Gastrocnemius medialis (tissue), 4 donors: Measurements from ENCODE around the gene PIGM.

Experiments
- POLR2A ChIP-seq, 2 donors: fragments of 450-650 bp; IDR thresholded peaks; one replicate each; pipeline ENCODE4 v1.6.1; 2017; ENCODE audit warnings: antibody characterized with exemption in 2 of 2, mild to moderate bottlenecking in 2 of 2, moderate library complexity in 2 of 2
- TF ChIP-seq, protein P1 (sequence below), 5 experiments: fragments of 450-650 bp in 3 of 5; fragments of 200-600 bp in 2 of 5; sonication (generic) in 2 of 5; IDR thresholded peaks in 4 of 5; conservative IDR thresholded peaks in 1 of 5; 1 replicate in 4 of 5; 2 replicates in 1 of 5; pipeline ENCODE4 v1.5.1; 2016 to 2019; ENCODE audit warnings: antibody characterized with exemption in 5 of 5, mild to moderate bottlenecking in 3 of 5, moderate library complexity in 3 of 5

DNA sequence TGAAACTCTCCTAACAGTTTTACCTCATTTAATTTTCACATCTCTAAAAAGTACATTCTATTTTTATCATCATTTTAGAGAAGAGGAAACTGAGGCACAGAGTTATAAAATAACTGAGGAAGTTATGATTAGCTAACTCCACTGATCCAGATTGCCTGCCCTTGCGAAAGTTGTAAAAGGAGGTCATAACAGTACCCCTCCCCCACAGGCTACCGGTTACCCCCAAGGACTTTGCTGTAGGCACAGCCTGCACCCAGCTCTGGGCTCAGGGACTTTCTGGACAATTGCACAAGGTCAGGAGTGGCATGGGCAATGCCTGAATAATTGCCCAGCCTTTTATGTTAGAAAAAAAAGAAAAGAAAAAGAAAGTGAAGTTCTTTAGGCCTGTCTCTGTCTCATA lies 22.7 kb downstream of the PIGM start:
- TF ChIP-seq, protein P1, sequence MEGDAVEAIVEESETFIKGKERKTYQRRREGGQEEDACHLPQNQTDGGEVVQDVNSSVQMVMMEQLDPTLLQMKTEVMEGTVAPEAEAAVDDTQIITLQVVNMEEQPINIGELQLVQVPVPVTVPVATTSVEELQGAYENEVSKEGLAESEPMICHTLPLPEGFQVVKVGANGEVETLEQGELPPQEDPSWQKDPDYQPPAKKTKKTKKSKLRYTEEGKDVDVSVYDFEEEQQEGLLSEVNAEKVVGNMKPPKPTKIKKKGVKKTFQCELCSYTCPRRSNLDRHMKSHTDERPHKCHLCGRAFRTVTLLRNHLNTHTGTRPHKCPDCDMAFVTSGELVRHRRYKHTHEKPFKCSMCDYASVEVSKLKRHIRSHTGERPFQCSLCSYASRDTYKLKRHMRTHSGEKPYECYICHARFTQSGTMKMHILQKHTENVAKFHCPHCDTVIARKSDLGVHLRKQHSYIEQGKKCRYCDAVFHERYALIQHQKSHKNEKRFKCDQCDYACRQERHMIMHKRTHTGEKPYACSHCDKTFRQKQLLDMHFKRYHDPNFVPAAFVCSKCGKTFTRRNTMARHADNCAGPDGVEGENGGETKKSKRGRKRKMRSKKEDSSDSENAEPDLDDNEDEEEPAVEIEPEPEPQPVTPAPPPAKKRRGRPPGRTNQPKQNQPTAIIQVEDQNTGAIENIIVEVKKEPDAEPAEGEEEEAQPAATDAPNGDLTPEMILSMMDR (IDR thresholded peaks at IDR 0.05 in 4 of 5, conservative IDR thresholded peaks at IDR 0.05 in 1 of 5) = no peak
- TF ChIP-seq POLR2A (IDR thresholded peaks at IDR 0.05) = no peak
